Amniotic stem cell (primary cell): ENCODE data around the gene RNF215.

Experiments
- DNase-seq: peaks from one replicate; lab custom pipeline; 2025; lab: John Stamatoyannopoulos, UW

RNF215 gene

GRCh38 chr22:30393885-30394284 lies 6.7 kb upstream of the RNF215 start:
- no peak for DNase-seq

- no peak for DNase-seq
These were observed 6.1 kb upstream of the RNF215 start for GRCh38 chr22:30393322-30393680.

- no peak for DNase-seq
These were observed 5.6 kb upstream of the RNF215 start for GRCh38 chr22:30392661-30393321.

- DNase-seq, result peak; percentile 17
These were observed 3.9 kb upstream of the RNF215 start for GRCh38 chr22:30390974-30391691.

GRCh38 chr22:30386608-30386959 lies 627 bp downstream of the RNF215 start:
- no peak for DNase-seq

DNA sequence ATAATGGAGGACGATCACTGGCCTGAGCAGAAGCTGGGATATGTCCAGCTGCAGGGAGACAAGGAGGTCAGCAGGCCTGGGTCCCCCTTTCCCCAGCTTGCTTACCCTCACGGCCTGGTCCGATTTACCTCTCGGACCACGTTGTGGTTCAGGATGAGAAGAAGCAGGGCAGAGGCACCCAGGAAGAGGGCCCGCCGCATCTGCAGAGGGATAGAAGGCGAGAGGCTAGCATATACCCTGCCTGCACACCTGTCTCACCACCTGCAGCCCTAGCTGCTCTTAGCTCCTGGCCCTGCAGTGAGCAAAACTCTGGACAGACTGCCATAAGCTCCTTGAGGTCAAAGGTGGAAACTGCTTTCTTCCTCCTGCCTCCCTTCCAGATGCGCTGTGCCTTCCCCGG lies 1.3 kb downstream of the RNF215 start:
- no peak for DNase-seq

- DNase-seq, result no peak
These were observed 4.2 kb downstream of the RNF215 start for GRCh38 chr22:30383061-30383460.

DNA sequence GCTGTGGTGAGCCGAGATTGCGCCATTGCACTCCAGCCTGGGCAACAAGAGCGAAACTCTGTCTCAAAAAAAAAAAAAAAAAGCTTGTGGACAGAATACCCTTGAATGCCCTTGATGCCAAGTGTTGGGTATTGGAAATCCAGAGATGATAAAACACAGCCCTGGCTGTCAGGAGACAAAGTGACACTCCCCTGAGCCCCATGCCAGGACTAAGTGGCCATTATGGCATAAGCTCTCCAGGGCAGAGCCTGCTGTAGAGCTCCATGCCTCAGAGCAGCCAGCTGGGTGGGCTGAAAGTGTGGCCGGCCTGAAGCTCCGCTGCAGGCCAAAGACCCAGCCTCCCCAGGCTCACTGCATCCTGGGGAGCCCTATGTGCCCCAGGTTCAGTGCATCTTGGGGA lies 4.9 kb downstream of the RNF215 start:
- DNase-seq, result no peak

DNA sequence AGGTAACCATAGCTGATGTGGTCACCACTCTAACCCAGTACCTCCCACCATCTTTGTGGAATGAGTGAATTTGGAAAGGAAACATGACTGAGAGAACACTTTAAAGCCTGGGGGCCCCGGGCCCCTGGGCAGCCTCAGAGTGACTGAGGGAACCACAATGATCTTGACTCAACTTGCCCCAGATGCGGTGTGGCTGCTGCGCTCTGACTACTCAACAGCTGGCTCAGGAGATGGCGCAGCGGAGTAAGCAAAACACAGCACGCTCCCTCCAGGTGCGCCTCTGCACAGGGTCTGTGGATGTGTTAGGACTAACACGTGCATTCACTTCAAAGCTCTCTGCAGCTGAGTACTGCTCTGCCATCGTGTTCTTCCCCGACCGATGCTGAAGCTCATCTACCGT lies 5.9 kb downstream of the RNF215 start:
- DNase-seq, result no peak

DNA sequence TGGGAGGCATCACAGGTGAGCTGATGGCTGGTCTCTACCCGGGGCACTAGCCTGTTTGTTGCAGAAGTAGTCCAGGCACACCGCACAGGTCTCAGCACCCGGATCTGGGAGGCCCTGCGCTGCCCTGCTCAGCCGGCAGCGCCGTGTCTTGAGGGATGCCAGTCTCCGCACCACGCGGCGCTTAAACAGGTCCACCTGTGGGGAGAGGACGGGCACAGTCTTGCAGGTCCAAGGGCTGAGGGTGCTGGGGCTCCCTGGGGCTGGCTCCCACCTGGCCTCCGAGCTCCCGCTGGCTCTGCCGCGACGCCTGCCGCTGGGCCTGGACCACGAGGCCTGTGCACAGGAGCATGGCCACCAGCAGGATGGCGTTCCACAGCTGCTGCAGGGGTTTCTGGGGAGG lies 7.2 kb downstream of the RNF215 start:
- DNase-seq, result no peak

DNA sequence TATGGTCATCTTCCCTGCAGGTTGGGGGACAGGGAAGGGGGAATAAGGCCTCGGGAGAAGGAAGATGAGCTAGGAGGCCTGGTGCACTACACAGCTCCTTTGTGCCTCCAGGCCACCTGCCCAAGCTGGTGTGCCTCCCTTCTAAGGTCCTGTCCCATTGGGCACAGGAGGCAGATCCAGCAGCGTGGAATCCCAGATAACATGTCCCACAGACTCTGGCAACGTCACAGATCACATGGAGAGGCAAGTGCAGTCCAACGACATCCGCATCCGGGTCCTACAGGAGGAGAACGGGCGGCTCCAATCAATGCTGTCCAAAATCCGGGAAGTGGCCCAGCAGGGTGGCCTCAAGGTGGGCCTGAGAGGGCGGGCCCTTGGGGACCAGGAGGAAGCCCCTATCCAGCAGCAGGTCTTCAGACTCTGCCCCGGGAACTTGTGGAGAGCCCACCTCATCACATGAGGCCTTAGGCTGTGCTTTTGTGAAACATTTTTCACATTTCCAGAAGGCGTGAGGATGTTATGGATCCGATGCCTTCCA lies 11.8 kb downstream of the RNF215 start:
- DNase-seq, result no peak

DNA sequence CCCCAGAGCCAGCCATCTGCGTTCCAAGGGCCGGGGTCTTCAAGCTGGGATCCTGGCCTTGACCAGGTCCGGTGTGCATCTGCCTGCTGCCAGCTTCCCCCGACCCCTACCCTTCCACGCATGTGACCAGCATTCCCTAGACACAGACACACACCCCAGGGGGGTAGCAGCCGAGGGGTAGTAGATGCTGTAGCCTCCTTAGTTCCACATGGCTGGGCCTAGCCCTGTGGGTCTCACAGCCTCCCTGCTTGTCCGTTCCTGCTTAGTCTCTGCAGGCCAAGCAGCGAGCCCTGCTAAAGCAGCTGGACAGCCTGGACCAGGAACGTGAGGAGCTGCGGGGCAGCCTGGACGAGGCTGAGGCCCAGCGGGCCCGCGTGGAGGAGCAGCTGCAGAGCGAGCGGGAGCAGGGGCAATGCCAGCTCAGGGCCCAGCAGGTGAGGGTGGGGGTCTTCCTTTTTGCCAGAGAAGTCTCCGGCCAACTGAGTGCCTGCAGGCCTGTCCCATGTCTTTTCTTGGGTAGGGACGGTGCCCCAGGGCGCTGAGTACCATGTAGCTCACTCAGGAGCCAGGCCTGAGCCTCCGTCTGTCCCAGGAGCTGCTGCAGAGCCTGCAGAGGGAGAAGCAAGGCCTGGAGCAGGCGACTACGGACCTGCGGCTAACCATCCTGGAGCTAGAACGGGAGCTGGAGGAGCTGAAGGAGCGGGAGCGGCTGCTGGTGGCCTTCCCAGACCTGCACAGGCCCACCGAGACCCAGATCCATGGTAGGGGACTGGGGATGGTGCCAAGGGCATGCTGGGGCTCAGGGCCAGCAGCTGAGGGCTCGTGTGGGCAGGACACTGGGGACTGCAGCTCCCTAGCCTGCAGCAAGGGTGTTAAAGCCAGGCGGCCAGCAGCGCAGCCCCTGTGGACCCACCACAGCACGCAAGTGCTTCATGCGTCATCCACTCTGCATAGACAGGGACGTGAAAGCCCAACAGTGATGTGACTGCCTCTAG lies 13.6 kb downstream of the RNF215 start:
- no peak for DNase-seq

GRCh38 chr22:30372915-30373314 lies 14.3 kb downstream of the RNF215 start:
- DNase-seq, result no peak

GRCh38 chr22:30371981-30372380 lies 15.2 kb downstream of the RNF215 start:
- DNase-seq, result no peak

GRCh38 chr22:30371321-30371720 lies 15.9 kb downstream of the RNF215 start:
- DNase-seq, result no peak

GRCh38 chr22:30370641-30371230 lies 16.5 kb downstream of the RNF215 start:
- no peak for DNase-seq

DNA sequence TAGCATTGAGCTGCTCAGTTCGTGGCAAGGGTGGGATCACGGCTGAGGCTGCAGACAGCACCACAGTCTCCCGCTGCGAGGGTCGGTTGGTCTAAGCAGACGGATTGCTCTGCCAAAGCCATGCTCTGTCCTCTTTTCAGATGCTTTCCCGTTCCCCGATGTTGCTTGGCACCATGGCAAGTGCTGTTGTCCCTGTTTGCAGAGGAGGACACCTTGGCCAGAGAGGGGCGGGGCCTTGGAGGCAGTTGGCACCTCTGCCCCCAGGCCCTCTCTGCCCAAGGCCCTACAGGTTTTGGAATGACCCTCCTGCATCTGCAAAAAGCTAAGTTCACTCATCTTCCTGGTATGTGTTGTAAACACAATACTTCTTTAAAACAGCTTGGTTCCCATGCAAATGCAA lies 18.8 kb downstream of the RNF215 start:
- DNase-seq, result no peak

DNA sequence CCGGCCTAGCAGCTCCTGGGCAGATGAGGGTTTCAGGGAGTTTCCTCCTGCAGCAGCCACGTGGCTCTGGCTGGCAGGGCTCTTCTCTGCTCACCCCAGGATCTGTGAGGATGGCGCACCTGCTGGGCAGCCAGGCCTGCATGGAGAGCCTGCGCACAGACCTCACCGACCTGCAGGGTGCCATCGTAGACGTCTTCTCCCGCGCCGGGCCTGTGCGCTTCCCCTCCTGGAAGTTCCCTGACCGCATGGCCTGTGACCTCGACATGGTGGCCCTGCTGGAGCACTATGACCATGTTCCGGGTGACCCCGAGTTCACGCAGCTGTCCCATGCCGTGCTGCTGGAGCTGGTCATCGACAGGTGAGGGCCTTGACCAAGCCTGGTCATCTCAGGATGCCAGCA lies 21.3 kb downstream of the RNF215 start:
- DNase-seq, result no peak

DNA sequence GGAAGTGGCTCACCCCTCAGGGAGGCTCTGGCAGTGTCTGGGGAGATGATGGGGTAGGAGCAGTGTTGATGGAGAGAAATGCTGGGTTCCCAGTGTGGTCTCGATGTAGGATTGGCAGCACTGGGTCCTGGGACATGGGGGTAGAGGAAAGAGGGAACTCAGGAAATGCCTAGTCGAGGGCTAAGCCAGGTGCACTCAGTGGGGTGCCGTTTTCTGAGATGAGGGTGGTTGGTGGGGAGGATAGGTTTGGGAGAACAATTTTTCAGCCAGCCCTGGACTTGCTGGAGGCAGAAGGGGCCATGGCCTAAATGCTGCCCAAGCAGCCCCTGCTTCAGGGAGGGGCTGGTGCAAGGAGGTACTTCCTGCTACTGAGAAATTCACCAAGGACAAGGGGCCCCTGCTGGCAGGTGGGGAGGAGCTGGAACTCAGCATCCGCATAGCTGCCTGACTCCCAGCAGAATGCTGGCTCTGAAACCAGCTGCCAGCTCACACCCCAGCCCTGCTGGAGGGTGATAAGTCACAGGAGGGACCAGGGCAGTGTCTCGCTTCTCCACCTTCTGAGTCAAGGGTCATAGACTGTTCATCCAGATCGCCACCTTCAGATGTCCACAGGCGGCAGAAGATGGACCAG lies 24.4 kb downstream of the RNF215 start:
- DNase-seq, result no peak

DNA sequence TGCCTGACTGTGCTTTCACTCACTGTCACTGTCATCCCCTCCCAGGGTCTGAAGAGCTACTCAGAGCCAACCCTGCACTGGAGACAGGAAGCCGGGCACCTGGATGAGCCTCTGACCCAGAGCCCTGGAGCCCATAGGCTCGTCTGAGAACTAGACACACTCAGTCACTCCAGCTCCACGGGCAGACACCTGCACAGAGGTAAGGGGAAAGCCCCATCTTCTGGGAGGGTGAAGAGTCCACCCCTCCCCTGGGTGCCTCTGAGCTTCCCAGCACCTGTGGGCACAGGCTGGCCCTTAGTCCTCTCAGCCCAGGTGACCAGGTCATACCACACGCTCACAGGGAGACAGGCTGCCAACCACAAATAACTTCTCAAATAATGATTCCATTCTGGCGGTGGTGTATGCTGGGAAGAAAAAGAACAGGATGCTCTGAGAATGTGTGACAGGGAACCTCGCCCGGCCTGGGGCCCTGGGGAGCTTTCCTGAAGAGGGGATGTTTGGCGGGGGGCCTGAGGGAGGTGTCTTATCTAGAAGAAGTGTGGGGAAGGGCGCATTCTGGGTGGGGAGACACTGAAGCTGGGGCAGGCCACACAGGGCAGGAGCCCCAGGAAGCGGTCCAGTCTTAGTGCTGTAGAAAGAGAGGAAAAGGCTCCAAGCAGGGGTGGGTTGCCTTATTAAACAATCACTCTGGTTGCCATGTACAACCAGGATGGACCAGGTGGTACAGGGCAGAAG lies 25.1 kb downstream of the RNF215 start:
- no peak for DNase-seq

DNA sequence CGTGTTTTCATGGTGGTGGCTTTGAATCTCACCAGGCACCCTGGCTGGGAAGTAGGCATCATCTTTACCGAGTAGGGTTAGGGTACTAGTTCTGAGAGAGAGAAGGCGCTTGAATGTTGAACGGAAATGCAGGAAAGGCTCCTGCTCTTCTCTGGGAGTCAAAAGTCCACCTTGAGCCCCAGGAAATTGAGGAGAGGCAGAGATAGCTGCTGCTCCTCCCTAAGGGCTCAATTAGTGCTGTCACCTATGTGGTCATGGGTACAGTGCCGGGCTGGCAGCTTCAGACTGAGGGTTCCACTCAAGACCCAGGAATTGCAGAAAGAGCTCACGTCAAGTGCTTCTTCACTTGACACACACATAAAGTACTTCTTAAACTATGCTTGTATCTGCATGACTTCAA lies 28.7 kb downstream of the RNF215 start:
- no peak for DNase-seq
